Coronary artery (tissue), 2 donors: ENCODE measurements around the gene NLRC3.
A peak's percentile ranks its signal among the peaks of the same experiment; 100 is the strongest.
"Not testable (repeated sequence)": the region's sequence is repeated elsewhere in the genome, so short reads cannot be mapped to it uniquely, and the experiment has no call there.

ENCODE experiments used
- DNase-seq: peaks from one replicate; pipeline ENCODE4 v3.0.0-alpha.2; 2017; ENCODE audit warnings: low spot score
- H3K27ac ChIP-seq, 2 donors: fragments of 200-600 bp; sonication (generic); one replicate each; pipeline ENCODE4 v1.5.1; 2016 to 2019
- H3K4me3 ChIP-seq: fragments of 200-600 bp; sonication (generic); 2 replicates; pipeline ENCODE4 v1.5.1; 2016; ENCODE audit warnings: mild to moderate bottlenecking, moderate library complexity
- TF ChIP-seq, protein P1 (sequence below): fragments of 200-600 bp; sonication (generic); IDR thresholded peaks from one replicate; pipeline ENCODE4 v1.5.1; 2019; ENCODE audit warnings: antibody characterized with exemption

Gene NLRC3

DNA sequence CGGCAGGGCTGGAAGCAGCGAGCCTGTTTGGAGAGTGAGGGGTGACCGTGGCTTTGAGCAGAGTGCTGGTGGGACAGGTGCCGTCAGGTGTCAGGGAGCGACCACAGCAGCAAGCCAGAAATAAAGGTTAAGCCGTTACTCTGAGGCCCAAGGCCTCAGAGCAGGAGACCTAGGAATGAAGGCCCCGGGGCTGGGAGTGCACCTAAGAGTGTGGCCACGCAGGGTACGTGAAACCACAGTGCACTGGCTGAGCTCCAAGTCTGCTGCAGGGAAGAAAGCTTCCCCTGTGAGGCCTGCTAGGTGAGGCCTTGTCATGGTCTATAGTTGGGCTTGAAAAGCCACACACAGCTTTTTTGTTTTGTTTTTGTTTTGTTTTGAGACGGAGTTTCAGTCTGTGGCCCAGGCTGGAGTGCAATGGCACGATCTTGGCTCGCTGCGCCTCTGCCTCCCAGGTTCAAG is 67.7 kb downstream of the NLRC3 start:
- Histone ChIP-seq H3K4me3 (no peak overlapping the region), H3K27ac (no peak overlapping the region)
- DNase-seq: no peak

DNA sequence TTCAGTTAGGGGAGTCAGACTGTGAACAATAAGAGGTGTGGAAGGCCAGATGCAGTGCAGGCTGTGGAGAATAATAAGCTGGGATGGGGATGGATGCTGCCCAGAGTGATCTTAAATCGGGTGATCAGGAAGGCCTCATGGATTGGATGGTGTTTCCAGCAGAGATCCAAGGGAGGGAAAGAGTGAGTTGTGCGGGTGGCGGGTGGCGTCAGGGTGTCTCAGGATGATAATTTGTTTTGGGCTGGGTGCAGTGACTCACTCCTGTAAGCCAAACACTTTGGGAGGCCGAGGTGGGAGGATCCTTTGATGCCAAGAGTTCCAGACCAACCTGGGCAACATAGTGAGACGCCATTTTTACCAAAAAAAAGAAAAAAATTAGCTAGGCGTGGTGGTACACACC is 68.5 kb downstream of the NLRC3 start:
- H3K27ac ChIP-seq: no peak overlapping the region
- TF ChIP-seq, protein P1, sequence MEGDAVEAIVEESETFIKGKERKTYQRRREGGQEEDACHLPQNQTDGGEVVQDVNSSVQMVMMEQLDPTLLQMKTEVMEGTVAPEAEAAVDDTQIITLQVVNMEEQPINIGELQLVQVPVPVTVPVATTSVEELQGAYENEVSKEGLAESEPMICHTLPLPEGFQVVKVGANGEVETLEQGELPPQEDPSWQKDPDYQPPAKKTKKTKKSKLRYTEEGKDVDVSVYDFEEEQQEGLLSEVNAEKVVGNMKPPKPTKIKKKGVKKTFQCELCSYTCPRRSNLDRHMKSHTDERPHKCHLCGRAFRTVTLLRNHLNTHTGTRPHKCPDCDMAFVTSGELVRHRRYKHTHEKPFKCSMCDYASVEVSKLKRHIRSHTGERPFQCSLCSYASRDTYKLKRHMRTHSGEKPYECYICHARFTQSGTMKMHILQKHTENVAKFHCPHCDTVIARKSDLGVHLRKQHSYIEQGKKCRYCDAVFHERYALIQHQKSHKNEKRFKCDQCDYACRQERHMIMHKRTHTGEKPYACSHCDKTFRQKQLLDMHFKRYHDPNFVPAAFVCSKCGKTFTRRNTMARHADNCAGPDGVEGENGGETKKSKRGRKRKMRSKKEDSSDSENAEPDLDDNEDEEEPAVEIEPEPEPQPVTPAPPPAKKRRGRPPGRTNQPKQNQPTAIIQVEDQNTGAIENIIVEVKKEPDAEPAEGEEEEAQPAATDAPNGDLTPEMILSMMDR: no peak
- no peak overlapping the region for H3K4me3 ChIP-seq
- no peak for DNase-seq

More for the DNA sequence above, 67.7 kb downstream of the NLRC3 start:
- TF ChIP-seq, protein P1: no peak

DNA sequence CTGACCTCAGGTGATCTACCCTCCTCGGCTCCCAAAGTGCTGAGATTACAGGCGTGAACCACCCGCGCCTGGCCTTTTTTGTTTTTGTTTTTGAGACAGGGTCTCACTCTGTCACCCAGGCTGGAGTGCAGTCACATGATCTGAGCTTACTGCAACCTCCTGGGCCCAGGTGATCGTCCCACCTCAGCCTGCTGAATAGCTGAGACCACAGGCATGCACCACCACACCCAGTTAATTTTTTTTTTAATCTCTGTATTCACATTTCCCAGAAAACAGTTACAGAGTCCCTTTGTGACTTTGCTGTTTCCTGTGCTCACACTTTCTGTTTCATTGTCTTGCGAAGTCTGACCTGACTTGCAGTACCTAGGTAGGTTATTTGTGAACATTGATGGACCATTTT is 73.7 kb downstream of the NLRC3 start:
- no peak overlapping the region for H3K27ac ChIP-seq
- H3K4me3 ChIP-seq: no peak overlapping the region
- TF ChIP-seq, protein P1: no peak
- no peak for DNase-seq

DNA sequence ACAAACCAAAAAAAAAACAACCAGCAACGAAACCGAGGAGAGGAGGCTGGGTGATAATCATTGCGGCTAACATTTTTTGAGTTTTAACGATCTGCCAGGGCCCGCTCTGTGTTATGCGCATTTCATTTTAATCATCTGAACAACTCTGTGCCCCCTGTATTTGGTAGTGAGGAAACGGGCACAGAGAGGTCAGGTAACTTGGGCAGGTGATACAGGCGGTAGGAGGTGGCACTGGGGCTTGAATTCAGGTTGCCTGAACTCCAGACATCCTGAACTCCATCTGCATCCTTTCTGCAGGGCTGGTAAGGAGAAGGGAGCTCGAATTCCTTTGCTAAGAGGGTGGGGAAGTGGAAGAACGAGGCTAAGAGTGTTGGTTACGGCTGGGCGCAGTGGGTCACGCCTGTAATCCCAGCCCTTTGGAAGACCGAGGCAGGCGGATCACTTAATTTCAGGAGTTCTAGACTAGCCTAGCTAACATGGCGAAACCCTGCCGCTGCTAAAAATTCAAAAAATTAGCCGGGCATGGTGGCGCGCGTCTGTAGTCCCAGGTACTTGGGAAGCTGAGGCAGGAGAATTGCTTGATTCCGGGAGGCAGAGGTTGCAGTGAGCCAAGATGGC is 75.3 kb downstream of the NLRC3 start:
- H3K27ac ChIP-seq: no peak overlapping the region
- no peak for DNase-seq

DNA sequence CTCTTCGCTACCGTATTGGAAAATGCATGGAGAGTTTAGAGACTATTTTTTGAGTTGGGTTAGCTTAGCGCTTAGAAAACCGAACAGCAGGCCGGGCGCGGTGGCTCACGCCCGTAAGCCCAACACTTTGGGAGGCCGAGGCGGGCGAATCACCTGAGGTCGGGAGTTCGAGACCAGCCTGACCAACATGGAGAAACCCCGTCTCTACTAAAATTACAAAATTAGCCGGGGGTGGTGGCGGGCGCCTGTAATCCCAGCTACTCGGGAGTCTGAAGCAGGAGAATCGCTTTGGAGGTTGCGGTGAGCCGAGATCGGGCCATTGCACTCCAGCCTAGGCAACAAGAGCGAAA is 75.8 kb downstream of the NLRC3 start:
- Histone ChIP-seq H3K27ac (peak overlapping the region; percentile 38 to 67), H3K4me3 (peak overlapping the region; percentile 80)
- not testable (repeated sequence) for DNase-seq

More for the DNA sequence above, 75.3 kb downstream of the NLRC3 start:
- peak overlapping the region; percentile 80 for H3K4me3 ChIP-seq
- TF ChIP-seq, protein P1: no peak

DNA sequence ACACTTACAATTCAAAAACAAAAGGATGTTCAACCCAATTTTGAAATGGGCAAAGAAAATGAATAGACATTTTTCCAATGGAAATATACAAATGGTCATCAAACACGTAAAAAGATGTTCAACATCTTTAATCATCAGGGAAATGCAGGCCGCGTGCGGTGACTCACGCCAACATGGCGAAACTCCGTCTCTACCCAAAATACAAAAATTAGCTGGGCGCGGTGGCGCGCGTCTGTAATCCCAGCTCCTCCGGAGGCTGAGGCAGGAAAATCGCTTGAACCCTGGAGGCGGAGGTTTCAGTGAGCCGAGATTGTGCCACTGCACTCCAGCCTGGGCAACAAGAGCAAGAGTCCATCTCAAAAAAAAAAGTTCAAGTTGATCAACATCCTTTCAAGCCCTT is 78.2 kb downstream of the NLRC3 start:
- no peak for DNase-seq
- Histone ChIP-seq H3K4me3 (no peak overlapping the region), H3K27ac (no peak overlapping the region)
- TF ChIP-seq, protein P1: no peak

DNA sequence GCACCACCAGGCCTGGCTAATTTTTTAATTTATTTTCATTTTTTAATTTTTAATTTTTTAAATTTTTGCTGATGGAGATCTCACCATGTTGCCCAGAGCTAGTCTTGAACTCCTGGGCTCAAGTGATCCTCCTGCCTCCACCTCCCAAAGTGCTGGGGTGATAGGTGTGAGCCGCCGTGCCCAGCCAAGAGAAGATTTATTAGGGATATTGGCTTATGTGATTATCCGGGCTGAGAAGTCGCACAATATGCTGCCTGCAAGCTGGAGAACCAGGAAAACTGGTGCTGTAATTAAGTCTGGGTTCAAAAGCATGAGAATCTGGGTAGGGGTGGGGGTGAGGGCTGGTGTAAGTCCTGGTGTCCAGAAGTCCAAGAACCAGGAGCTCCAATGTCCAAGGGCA is 79.4 kb downstream of the NLRC3 start:
- DNase-seq: no peak
- no peak overlapping the region for H3K27ac ChIP-seq
- H3K4me3 ChIP-seq: no peak overlapping the region
- TF ChIP-seq, protein P1: no peak
